Measurements from ENCODE around the gene SMIM9.
"Not testable (repeated sequence)": the region's sequence is repeated elsewhere in the genome, so short reads cannot be mapped to it uniquely, and the experiment has no call there.

Gene SMIM9

GRCh38 chrX:154834562-154834961 is at the start of gene SMIM9:
TSS of gene SMIM9 (minus strand) at chrX:154834662. CDS start at chrX:154830856, 3,806 bp downstream.
- DNase-seq: no peak

DNA sequence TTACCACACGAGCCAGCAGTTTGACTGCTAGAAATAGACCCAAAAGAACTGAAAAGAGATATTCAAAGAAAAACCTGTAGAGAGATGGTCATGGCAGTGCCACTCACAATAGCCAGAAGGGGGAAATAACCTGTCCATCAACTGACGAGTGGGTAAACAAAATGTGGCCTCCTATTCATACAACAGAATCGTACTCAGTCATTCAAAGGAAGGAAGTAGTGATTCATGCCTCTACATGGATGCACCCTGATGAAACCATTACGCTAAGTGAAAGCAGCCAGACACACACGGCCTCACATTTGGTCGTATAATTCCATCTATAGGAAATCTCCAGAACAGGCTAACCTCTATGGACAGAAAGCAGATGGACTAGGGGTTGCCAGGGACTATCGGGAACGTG is 49.6 kb upstream of the SMIM9 start:
- not testable (repeated sequence) for DNase-seq

DNA sequence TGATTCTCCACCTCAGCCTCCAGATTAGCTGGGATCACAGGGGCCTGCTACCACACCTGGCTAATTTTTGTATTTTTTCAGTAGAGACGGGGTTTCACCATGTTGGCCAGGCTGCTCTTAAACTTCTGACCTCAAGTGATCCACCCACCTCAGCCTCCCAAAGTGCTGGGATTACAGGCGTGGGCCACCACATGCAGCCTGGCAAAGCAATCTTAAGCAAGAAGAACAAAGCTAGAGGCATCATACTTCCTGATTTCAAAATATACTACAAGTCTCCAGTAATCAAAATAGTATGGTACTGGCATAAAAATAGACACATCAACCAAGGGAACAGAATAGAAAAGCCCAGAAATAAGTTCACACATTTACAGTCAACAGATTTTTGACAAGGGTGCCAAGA is 38.9 kb upstream of the SMIM9 start:
- DNase-seq: no peak

GRCh38 chrX:154868522-154868921 is 34.1 kb upstream of the SMIM9 start:
- not testable (repeated sequence) for DNase-seq

DNA sequence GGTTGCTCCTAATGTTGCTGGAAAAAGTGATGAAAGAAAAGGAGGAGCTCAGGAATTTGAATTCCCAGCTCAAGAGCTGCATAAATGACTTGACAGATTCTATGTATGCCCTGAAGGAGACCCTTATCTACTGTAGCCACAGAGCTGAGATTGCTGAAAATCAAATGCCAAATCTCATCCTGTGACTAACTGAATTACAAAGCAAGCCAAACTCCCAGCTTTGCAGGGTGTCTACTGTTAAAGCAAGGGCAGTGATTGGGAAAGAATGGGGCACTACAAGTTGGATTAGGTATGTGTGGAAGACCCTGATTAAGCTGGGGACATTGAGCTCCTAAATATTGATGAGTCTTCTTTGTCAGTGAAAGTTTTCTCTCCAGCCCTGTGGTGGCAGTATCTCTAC is 20.8 kb upstream of the SMIM9 start:
- DNase-seq: no peak

DNA sequence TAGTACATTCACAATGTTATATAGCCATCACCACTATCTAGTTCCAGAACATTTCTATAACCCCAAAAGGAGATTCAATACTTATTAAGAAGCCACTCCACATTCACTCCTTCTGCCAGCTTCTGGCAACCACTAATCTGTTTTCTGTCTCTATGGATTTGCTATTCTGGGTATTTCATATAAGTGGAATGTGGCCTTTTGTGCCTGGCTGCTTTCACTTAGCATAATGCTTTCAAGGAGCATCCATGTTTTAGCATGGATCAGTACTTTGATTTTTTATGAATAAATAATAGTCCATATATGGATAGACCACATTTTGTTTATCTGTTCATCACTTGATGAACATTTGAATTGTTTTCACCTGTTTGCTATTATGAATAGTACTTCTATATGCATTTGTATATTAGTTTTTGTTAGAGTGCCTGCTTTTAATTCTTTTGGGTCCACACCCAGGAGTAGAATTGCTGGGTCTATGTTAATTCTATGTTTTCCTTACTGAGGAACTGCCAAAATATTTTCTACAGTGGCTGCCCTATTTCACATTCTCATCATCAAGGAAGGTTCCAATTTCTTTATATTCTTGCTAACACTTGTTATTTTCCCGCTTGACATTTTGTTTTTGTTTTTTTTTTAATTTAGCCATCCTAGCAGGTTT is 16.6 kb upstream of the SMIM9 start:
- no peak for DNase-seq

DNA sequence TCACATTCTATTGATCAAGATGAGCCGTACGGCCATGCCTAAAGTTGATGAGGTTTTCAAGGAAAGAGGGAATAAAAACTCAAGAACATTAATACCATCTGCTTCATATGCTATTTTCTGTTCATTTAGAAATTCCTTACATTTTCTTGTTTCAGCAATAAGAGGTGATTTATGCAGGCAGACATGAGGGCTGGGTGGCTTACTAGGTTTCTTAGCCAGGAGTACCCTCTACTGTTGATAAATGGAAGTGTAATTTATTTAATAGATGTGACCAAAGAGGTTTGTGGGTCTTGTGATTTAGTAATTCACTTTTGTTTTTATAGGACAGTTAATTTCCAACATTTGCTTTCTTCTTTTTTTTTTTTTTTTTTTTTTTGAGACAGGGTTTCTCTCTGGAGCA is 6.4 kb upstream of the SMIM9 start:
- DNase-seq: peak; percentile 57

DNA sequence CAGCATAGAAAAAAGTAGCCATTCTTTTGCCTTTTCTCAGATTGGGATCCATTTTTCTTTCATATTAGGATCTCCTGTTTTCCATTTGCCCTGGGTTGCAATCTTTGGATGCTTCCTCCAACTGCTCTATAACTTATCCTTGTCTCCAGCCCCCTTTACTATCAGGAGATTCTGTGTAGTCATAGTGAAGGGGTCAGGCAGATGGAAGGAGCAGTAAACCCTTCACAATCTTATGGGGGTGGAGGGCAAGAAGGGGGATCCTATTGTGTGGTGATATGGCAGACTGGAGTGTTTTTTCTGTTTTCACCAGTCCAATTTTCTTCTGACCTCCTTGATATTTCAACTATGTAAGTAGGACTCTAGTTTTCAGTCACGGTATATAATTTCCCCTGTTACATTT is 1.7 kb upstream of the SMIM9 start:
- no peak for DNase-seq

DNA sequence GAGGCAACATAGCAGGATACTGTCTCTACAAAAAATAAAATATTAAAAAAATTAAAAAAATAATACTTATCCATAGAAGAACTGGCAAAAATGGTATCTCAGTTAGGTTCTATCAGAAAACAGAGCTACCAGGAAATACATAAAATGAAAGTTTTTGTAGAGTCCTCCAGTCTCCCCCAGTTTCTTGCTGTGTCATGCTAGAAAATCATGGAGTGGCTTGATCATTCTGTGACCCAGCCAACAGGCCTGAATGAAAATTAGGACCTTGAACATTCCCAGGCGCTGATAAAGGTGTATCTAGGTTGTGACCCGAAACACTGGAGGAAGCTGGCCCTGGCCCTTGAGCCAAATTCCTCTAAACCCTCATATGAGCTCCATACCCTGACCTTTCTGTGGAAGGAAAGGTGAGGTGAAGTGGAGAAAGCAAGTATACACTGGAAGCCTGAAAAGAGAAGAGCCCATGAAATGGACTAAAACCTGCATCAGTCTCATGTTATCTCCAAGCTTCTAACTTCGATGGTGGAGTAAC is 652 bp downstream of the SMIM9 start:
- DNase-seq: no peak

DNA sequence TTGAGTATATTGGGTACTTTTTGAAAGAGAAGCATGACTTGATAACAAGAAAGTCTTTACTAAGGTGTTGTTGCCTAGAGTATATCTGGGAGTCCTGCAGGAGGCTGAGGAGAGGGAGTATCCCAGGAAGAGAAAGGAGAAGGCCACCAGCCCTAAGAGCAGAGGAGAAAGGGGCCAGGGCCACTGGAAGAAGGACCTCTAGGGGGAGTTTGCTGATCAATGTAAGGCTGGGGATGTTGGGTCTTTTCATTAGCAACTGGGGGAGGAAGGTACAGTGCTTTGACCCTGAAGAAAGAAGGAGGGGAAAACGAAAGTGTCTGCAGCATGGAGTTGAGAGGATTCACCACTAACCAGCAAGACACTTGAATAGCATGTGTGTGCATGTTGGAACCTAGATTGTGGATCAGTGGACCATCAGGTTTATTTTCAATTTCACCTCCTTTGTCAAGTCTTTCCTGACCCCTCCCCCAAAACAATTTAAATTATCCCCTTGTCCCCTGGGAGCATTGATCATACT is 4.5 kb downstream of the SMIM9 start:
- DNase-seq: no peak

- DNase-seq: no peak
These were observed 5.3 kb downstream of the SMIM9 start for GRCh38 chrX:154829134-154829533.

- no peak for DNase-seq
These were observed 6.5 kb downstream of the SMIM9 start for GRCh38 chrX:154828016-154828408.

DNA sequence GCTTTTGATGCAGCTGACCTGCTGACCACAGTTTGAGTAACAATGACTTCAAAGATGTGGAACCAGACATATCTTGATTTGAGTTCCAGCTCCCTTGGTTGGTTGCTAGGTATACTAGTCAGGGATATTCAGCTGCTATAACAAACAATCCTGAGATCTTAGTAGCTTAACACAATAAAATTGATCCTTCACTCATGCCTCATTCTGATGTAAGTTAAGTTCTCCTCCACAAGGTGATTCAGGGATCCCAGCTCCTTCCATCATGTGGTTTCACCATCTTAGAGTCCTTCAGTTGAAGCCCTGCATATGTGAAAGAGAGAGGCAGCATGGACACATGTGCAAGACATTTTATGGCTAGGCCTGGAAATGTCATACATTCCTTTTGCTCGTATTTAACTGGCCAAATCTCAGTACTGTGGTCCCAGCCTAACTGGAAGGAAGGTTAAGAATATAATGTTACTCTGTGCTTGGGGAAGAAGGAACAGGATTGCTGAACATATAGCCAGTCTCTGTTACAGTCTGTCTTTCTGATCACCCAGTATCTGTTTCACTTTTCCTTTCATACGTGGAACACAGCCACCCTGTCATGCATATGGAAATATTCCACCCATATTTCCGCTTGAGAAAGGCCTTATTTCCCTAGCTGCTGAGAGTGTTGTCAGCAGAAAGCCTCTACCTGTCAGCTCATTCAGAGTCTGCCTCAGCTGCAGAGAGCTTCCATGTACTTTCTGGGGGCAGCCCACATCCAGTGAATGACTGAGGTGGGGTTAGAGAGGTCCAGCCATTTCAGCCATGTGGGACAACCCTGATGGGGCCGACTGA is 7.1 kb downstream of the SMIM9 start:
- DNase-seq: peak; percentile 31

- not testable (repeated sequence) for DNase-seq
These were observed 8.9 kb downstream of the SMIM9 start for GRCh38 chrX:154825586-154825985.

DNA sequence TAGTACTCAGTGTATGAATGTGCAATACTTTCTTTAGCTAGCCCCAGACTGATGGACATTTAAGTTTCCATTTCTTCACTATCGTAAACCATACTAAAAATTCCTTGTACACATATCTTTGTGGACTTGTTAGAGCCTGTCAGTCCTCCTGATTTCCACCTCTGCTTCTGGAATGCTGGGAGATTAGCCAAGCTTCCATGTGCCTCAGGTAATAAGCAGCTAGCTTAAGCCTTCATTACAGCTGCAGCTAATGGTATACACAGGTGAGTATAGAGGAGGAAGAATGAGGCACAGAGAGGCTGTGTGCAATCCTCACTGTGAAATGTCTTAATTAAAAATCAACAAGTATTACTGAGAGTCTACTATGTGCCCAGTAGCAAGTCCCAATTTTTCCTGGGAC is 9.8 kb downstream of the SMIM9 start:
- no peak for DNase-seq

GRCh38 chrX:154822029-154822428 is 12.4 kb downstream of the SMIM9 start:
- no peak for DNase-seq

GRCh38 chrX:154821523-154821922 is 12.9 kb downstream of the SMIM9 start:
- no peak for DNase-seq

GRCh38 chrX:154819771-154820341 is 14.6 kb downstream of the SMIM9 start:
- no peak for DNase-seq

DNA sequence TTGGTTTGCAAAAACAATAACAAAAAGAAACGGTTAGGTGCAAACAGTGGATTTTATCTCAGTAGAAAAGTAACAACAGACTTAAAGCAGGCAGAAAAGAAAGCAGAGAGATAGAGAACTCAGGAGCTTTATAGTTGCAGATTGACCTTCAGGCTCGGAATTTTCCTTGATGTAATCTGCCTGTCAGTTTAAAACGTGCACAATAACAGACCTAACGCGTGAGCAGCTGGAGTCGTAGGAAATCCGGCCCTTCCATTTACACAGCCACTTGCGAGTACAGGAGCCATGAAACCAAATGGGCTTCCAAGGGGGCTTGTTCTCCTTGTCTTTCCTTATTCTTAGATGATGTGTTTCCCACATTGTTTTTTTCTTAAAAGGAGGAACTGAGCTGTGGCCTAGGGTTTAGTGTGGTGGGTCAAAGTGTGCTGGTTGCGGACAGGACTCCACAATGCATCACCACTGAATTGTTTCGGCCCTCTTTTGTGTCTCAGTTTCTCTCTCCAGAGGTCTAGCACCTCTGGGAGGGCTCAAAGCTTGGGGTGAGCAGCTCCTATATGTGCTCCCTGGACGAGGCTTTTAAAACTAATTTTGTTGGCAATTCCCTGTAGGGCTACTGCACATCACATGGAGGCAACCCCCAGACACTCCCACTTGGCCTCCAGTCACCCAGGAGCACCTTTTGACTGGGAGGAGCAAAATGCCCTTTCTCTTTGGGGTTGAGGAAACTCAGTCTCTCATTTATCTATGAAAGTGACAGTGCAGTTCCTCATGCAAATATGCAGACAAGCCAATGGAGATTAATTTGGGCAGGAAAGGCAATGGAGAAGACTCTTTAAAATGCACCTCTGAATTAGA is 15.3 kb downstream of the SMIM9 start:
- DNase-seq: no peak

- DNase-seq: not testable (repeated sequence)
These were observed 17.3 kb downstream of the SMIM9 start for GRCh38 chrX:154817048-154817618.

DNA sequence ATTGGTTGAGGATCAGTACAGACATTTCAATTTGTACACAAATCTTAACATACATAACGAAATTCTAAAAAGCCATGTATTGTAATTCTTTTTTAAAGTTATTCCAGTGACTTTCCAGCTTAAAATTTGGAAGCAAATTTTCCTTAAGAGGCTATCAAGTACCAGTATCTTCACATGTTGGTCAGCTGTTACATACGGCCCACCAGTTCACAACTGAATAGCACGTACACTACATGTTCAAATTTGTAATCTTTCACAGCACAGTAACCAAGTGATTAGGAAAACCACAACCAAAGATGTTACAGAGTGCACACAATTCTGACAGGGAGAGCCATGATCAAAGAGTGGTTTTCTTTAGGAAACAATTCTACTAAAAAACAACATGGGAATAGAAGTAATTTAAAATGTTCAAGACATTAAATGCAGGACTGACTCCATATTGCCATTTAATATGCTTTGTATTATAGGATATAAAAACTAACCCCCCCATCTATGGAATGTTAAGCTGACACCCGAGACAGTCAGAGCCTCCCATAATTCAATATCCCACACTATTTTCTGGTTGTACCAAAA is 18.1 kb downstream of the SMIM9 start:
- not testable (repeated sequence) for DNase-seq

DNA sequence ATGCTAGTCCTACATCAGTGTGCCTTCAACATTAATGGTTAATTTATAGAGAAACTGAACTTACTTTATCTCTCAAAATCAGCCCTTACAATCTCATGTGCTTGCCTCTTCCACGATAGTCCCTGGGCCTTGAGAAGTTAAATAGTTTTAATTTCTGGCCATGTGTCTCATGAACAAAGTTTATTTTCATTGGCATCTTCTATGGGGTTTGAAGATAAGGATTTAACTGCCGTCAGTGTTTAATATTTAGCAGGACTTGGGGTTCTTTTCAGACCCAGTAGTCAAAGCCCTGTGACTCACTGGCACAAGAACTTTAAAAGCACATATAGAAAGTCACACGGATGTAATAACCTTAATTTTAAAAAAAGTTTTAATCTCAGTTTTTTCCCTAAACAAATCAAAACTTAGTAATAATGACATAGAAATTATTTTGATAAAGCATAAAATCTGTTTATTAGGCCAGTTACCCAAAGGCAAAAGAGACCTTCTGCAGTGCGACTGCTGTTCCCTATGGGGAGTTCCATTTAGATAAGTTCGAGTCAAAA is 19.1 kb downstream of the SMIM9 start:
- no peak for DNase-seq

All from CD4-positive, alpha-beta T cell treated with Interleukin-17A for 1 hour (primary cell).